Mesothelial cell of epicardium (in vitro differentiated cells): ENCODE measurements around the gene GEMIN5. TPM values are rescaled to one million over a fixed set of nuclear protein-coding genes. Genes with fewer than 3 reads are reported as not detected.
"Not testable (repeated sequence)": the region's sequence is repeated elsewhere in the genome, so short reads cannot be mapped to it uniquely, and the experiment has no call there.

Experiments used
- DNase-seq, 2 experiments: peaks; one replicate each; pipeline ENCODE4 v3.0.0; 2021; ENCODE audit warnings: low spot score in 2 of 2; ENCODE audit not compliant: unreplicated experiment in 2 of 2
- H3K27ac Mint-ChIP-seq: 2 replicates; pipeline ENCODE4 v1.8.0; 2021; ENCODE audit warnings: mixed read lengths
- H3K27me3 Mint-ChIP-seq: 2 replicates; pipeline ENCODE4 v1.8.0; 2021; ENCODE audit warnings: low read depth, mixed read lengths
- H3K36me3 Mint-ChIP-seq: 2 replicates; pipeline ENCODE4 v1.8.0; 2021; ENCODE audit warnings: mixed read lengths
- H3K4me1 Mint-ChIP-seq: 2 replicates; pipeline ENCODE4 v1.8.0; 2021; ENCODE audit warnings: mixed read lengths
- H3K4me3 Mint-ChIP-seq: 2 replicates; pipeline ENCODE4 v1.8.0; 2021; ENCODE audit warnings: mild to moderate bottlenecking, moderate library complexity, mixed read lengths
- H3K9me3 Mint-ChIP-seq: 2 replicates; pipeline ENCODE4 v1.8.0; 2021; ENCODE audit warnings: mixed read lengths
- total RNA-seq: library from RNA; stranded (reverse); gene quantifications from 3 replicates; pipeline ENCODE4 v1.2.1, GENCODE V29; 2021
- TF ChIP-seq, protein P1 (sequence below): fragments of 200-600 bp; sonication (generic); IDR thresholded peaks from one replicate; pipeline ENCODE4 v1.5.0; 2021; ENCODE audit warnings: antibody characterized with exemption; ENCODE audit not compliant: unreplicated experiment

Gene GEMIN5
- total RNA-seq, 1 donor from 2014 or later, result 21.9 TPM

DNA sequence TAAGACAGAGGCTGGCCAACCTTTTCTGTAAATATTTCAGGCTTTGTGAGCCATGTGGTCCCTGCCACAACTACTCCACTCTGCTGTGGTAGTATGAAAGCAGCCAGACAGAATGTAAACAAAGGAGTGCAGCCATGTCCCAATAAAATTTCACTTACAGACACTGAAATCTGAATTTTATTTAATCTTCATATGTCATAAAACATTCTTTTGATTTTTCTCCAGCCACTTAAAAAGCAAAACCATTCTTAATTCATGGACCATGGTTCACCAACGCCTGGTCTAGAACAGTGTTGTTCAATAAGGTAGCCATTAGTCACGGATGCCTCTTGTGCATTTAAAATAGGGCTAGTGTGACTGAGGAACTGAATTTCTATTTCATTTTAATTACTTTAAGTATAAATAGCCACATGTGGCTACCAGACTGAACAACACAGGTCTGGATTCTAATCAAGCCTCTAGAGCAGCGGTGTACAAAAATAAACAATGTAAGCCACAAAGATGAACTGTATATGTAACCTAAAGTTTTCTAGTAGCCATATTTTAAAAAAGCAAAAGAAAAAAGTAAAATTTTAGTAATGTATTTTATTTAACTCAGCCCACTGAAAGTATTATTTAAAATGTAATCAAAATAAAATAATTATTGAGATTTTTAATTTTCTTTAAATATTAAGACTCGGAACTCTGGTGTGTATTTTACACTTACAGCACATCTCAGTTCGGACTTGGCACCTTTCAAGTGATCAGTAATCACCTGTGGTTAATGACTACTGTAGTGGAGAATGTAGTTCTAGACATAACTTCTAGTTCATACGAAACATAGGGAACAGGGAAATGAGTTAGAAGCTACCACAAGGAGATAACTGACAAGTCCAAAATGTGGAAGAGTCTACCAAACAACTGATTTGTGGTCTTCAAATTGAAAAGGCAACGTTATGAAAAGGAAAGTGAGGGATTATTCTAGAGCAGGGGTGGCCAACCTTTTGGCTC is 14.3 kb downstream of the GEMIN5 start:
- no peaks in the 10 kb centered on the region for H3K9me3 Mint-ChIP-seq
- no peak for DNase-seq

DNA sequence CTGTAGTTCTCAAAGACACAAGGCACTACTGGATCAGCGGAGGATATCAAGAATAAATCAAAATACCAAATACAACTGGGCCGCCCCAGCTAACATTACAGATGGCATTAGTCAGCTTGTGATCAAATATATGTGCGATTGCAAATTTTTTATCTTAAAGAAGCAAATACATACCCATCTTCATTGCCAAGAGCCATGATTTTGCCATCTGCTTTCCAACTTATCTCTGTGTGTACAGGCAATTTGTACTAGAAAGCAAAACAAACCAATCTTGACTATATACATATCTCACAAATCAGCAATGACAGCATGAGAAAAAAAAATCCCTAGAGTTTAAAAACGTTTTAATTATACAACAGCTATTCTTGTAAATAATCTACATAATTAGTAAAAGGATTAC is 20.3 kb downstream of the GEMIN5 start:
- TF ChIP-seq, protein P1, sequence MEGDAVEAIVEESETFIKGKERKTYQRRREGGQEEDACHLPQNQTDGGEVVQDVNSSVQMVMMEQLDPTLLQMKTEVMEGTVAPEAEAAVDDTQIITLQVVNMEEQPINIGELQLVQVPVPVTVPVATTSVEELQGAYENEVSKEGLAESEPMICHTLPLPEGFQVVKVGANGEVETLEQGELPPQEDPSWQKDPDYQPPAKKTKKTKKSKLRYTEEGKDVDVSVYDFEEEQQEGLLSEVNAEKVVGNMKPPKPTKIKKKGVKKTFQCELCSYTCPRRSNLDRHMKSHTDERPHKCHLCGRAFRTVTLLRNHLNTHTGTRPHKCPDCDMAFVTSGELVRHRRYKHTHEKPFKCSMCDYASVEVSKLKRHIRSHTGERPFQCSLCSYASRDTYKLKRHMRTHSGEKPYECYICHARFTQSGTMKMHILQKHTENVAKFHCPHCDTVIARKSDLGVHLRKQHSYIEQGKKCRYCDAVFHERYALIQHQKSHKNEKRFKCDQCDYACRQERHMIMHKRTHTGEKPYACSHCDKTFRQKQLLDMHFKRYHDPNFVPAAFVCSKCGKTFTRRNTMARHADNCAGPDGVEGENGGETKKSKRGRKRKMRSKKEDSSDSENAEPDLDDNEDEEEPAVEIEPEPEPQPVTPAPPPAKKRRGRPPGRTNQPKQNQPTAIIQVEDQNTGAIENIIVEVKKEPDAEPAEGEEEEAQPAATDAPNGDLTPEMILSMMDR, result no peak
- H3K9me3 Mint-ChIP-seq, result no peaks in the 10 kb centered on the region
- H3K4me1 Mint-ChIP-seq, result peaks cover 6% of the 10 kb centered on the region
- no peak for DNase-seq
- H3K27me3 Mint-ChIP-seq, result no peaks in the 10 kb centered on the region
- H3K4me3 Mint-ChIP-seq, result no peak overlapping the region
- H3K27ac Mint-ChIP-seq, result no peak overlapping the region
- peaks cover 26% of the 10 kb centered on the region for H3K36me3 Mint-ChIP-seq

More for the DNA sequence above, 14.3 kb downstream of the GEMIN5 start:
- Mint-ChIP-seq H3K4me3 (no peak overlapping the region), H3K4me1 (peaks cover 6% of the 10 kb centered on the region), H3K36me3 (peaks cover 43% of the 10 kb centered on the region), H3K27ac (no peak overlapping the region), H3K27me3 (no peaks in the 10 kb centered on the region)
- TF ChIP-seq, protein P1, result no peak

DNA sequence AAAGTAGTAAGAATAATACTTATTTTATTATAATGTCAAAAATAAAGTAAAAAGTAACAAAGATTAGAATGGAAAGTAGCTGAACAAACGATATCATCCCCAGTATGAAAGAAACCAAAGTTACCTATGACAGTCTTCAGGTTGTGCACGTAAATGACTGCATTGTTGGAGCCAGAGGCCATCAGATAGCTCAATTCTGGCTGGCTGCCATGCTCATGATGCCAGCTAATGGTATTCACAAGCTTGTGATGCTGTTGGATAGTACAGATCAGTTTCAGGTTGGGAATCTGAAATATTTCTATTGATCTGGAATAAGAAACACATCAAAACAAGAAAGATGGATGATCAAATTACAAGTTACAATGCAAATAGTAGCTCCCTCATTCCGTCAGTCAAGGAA is 21.1 kb downstream of the GEMIN5 start:
- Mint-ChIP-seq H3K4me1 (peaks cover 6% of the 10 kb centered on the region), H3K9me3 (no peaks in the 10 kb centered on the region), H3K4me3 (no peak overlapping the region), H3K27me3 (no peaks in the 10 kb centered on the region), H3K27ac (no peak overlapping the region), H3K36me3 (peaks cover 32% of the 10 kb centered on the region)
- TF ChIP-seq, protein P1, result no peak
- DNase-seq, result no peak

DNA sequence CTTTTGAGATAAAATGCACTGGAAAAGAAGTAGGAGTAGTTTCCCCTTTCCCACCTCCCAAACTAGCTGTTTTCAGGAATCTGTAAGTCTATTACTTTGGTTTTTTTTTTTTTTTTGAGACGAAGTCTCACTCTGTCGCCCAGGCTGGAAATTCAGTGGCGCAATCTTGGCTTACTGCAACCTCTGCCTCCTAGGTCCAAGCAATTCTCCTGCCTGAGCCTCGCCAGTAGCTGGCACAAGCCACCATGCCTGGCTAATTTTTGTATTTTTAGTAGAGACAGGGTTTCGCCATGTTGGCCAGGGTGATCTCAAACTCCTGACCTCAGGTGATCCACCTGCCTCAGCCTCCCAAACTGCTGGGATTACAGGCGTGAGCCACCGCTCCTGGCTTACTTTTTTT is 32.4 kb downstream of the GEMIN5 start:
- not testable (repeated sequence) for H3K9me3 Mint-ChIP-seq
- H3K36me3 Mint-ChIP-seq, result peaks cover 29% of the 10 kb centered on the region

DNA sequence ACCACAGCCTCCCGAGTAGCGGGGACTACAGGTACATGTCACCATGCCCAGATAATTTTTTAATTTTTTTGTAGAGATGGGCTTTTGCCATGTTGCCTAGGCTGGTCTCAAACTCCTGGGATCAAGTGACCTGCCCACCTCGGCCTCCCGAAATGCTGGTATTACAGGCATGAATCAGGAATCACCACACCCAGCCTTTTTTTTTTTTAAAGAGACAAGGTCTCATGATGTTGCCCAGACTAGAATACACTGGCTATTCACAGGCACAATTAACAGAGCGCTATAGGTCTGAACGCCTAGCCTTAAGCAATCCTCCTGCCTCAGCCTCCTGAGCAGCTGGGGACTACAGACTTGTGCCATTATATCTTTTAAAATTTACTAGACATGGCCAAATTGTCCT is 36.1 kb downstream of the GEMIN5 start:
- Mint-ChIP-seq H3K4me3 (no peak overlapping the region), H3K27me3 (no peaks in the 10 kb centered on the region), H3K9me3 (no peaks in the 10 kb centered on the region), H3K36me3 (peaks cover 40% of the 10 kb centered on the region), H3K27ac (no peak overlapping the region), H3K4me1 (no peaks in the 10 kb centered on the region)
- TF ChIP-seq, protein P1, result no peak
- no peak for DNase-seq

More for the DNA sequence above, 32.4 kb downstream of the GEMIN5 start:
- not testable (repeated sequence) for H3K27ac Mint-ChIP-seq, H3K4me1 Mint-ChIP-seq, DNase-seq, H3K27me3 Mint-ChIP-seq, H3K4me3 Mint-ChIP-seq

DNA sequence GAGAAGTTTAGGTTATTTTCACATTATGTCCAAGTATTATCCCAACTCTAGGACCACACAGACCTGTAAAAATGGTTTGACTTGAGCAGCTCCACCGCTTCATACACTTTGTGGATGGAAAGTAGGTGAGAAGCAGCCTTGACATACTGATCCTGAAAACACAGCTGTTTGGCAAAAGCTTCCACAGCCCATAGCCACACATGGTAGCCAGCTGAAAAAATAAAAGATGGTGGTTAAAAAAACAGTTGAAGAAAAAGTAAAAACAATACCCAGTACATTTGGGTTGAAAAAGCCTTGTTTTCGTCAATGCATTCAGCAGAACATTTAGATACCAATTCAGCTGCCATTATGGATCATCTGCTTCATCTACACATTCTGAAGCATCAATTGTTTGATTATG is 36.7 kb downstream of the GEMIN5 start:
- no peak for DNase-seq
- Mint-ChIP-seq H3K36me3 (peaks cover 44% of the 10 kb centered on the region), H3K27me3 (no peaks in the 10 kb centered on the region), H3K4me1 (no peaks in the 10 kb centered on the region), H3K27ac (no peak overlapping the region), H3K4me3 (no peak overlapping the region), H3K9me3 (no peaks in the 10 kb centered on the region)
- TF ChIP-seq, protein P1, result no peak
